WERI-Rb-1 (cell line): ENCODE results near the gene PROP1.

Experiments used
- DNase-seq: peaks from one replicate; pipeline ENCODE4 v3.0.0-alpha.2; 2020
- H3K27ac ChIP-seq: fragments of 250-450 bp; sonication (Bioruptor Pico); 2 replicates; pipeline ENCODE4 v1.5.1; 2020; ENCODE audit warnings: mild to moderate bottlenecking, moderate library complexity
- H3K27me3 ChIP-seq: fragments of 250-450 bp; sonication (Bioruptor Pico); 2 replicates; pipeline ENCODE4 v1.5.1; 2021; ENCODE audit warnings: mild to moderate bottlenecking, low read depth, moderate library complexity; ENCODE audit not compliant: insufficient read depth, severe bottlenecking
- H3K36me3 ChIP-seq: fragments of 250-450 bp; sonication (Bioruptor Pico); 2 replicates; pipeline ENCODE4 v1.5.1; 2020; ENCODE audit warnings: mild to moderate bottlenecking, moderate library complexity
- H3K4me3 ChIP-seq: 2 replicates; pipeline ENCODE4 v1.5.1; 2011; ENCODE audit warnings: low read depth, mild to moderate bottlenecking, control low read depth, low read length
- H3K9me3 ChIP-seq: fragments of 250-450 bp; sonication (Bioruptor Pico); 2 replicates; pipeline ENCODE4 v1.5.1; 2021; ENCODE audit warnings: mild to moderate bottlenecking, moderate library complexity; ENCODE audit not compliant: severe bottlenecking
- CTCF ChIP-seq: IDR thresholded peaks from 2 replicates; pipeline ENCODE4 v1.5.1; 2011; ENCODE audit warnings: low read depth, mild to moderate bottlenecking, control low read depth, inconsistent platforms, low read length

Gene PROP1

GRCh38 chr5:177997319-177997670 lies 1.3 kb upstream of the PROP1 start:
- Histone ChIP-seq H3K36me3 (no peaks in the 10 kb centered on the region), H3K27me3 (no peaks in the 10 kb centered on the region), H3K27ac (no peak overlapping the region), H3K4me3 (no peak overlapping the region), H3K9me3 (no peaks in the 10 kb centered on the region)
- DNase-seq, result no peak
- no peak for TF ChIP-seq CTCF

- no peaks in the 10 kb centered on the region for H3K9me3 ChIP-seq
- H3K27me3 ChIP-seq, result no peaks in the 10 kb centered on the region
- no peak for TF ChIP-seq CTCF
- H3K36me3 ChIP-seq, result no peaks in the 10 kb centered on the region
- no peak overlapping the region for H3K27ac ChIP-seq
- DNase-seq, result no peak
- no peak overlapping the region for H3K4me3 ChIP-seq
Observed at GRCh38 chr5:177996660-177997318, 747 bp upstream of the PROP1 start.

- Histone ChIP-seq H3K36me3 (no peaks in the 10 kb centered on the region), H3K4me3 (no peak overlapping the region), H3K27ac (no peak overlapping the region), H3K27me3 (no peaks in the 10 kb centered on the region), H3K9me3 (no peaks in the 10 kb centered on the region)
- no peak for TF ChIP-seq CTCF
- no peak for DNase-seq
Observed at GRCh38 chr5:177994561-177995190, 1.4 kb downstream of the PROP1 start.

GRCh38 chr5:177994063-177994462 lies 2.0 kb downstream of the PROP1 start:
- no peaks in the 10 kb centered on the region for H3K27me3 ChIP-seq
- H3K27ac ChIP-seq, result no peak overlapping the region
- TF ChIP-seq CTCF, result no peak
- DNase-seq, result no peak
- H3K36me3 ChIP-seq, result no peaks in the 10 kb centered on the region
- no peak overlapping the region for H3K4me3 ChIP-seq
- H3K9me3 ChIP-seq, result no peaks in the 10 kb centered on the region

GRCh38 chr5:177992466-177992865 lies 3.6 kb downstream of the PROP1 start:
- Histone ChIP-seq H3K27me3 (no peaks in the 10 kb centered on the region), H3K4me3 (no peak overlapping the region), H3K27ac (no peak overlapping the region), H3K9me3 (no peaks in the 10 kb centered on the region), H3K36me3 (no peaks in the 10 kb centered on the region)
- TF ChIP-seq CTCF, result no peak
- DNase-seq, result no peak
